ENCODE results near the gene PLPP3. TPM values are rescaled to one million over a fixed set of nuclear protein-coding genes. Genes with fewer than 3 reads are reported as not detected.

Gene PLPP3
- polyA plus RNA-seq, 1 of the 3 experiments (the other 2 are of a cell fraction), result 32.2 TPM

GRCh38 chr1:56561227-56562019 is 17.9 kb downstream of the PLPP3 start:
- no peak overlapping the region for H3K4me2 ChIP-seq
- no peak overlapping the region for H2AFZ ChIP-seq (ENCODE audit: low read depth)
- CTCF ChIA-PET, result interaction anchor here (1.1 to 3.9 kb wide), 3 partner anchors 16 to 104 kb away, joined by 3 to 21 read pairs (median 4); partner anchors contain the start of gene PLPP3
- POLR2A ChIA-PET, result no interaction called here
- peaks cover 0 to 20% of the 10 kb centered on the region in 2 experiments; a peak in 2 of 4 replicates for H3K4me1 ChIP-seq (ENCODE audit: control insufficient read depth in 1 of 2, insufficient read depth in 2 of 2, low read depth in 1 of 2, low read length in 1 of 2)
- no peak overlapping the region for H3K27ac ChIP-seq (ENCODE audit: low read depth in 2 of 2, low read length in 1 of 2)
- H3F3A ChIP-seq (replicated peaks; ENCODE audit: insufficient read depth), result peaks cover 4% of the 10 kb centered on the region
- H3K27me3 ChIP-seq (ENCODE audit: insufficient read depth), result no peaks in the 10 kb centered on the region
- peaks cover 28% of the 10 kb centered on the region for H3K79me2 ChIP-seq (ENCODE audit: insufficient read depth)
- no peak for DNase-seq
- no peak overlapping the region for H3K9ac ChIP-seq
- H3K9me2 ChIP-seq, result no peaks in the 10 kb centered on the region
- peaks cover 0 to 25% of the 10 kb centered on the region in 2 experiments for H3K36me3 ChIP-seq (replicated peaks in 1 of 2; ENCODE audit: control insufficient read depth in 1 of 2, insufficient read depth in 2 of 2, low read length in 1 of 2)
- H3K9me3 ChIP-seq, result no peaks in the 10 kb centered on the region
- H4K20me1 ChIP-seq (ENCODE audit: insufficient read depth), result peaks cover 21% of the 10 kb centered on the region; the same call in 1 of the 2 replicates
- 90% methylated on average over 8 of the region's 8 CpGs for WGBS (ENCODE audit: low lambda C conversion rate)
- H3K4me3 ChIP-seq (ENCODE audit: low read depth in 2 of 2, low read length in 1 of 2), result no peak overlapping the region
- TF ChIP-seq FOSL2 (IDR thresholded peaks at IDR 0.05; ENCODE audit: borderline replicate concordance, low read depth) (no peak), RXRA (IDR thresholded peaks at IDR 0.05; ENCODE audit: borderline replicate concordance, low read depth) (no peak), RCOR1 (IDR thresholded peaks at IDR 0.05; ENCODE audit: low read length) (no peak), IRF3 (IDR thresholded peaks at IDR 0.05; ENCODE audit: low read depth, low read length) (no peak), RFX5 (IDR thresholded peaks at IDR 0.05; ENCODE audit: low read length) (no peak), TCF12 (IDR thresholded peaks at IDR 0.05) (no peak), YY1 (IDR thresholded peaks at IDR 0.05; ENCODE audit: low read depth) (no peak), GABPA (IDR thresholded peaks at IDR 0.05; ENCODE audit: low read depth) (no peak), ELF1 (IDR thresholded peaks at IDR 0.05) (no peak), EZH2phosphoT487 (IDR thresholded peaks at IDR 0.05; ENCODE audit: borderline replicate concordance, low read depth) (no peak), NFIC (IDR thresholded peaks at IDR 0.05; ENCODE audit: borderline replicate concordance) (no peak), PBX3 (IDR thresholded peaks at IDR 0.05) (no peak), FOXJ3 (CRISPR knock-in tag; IDR thresholded peaks at IDR 0.05) (no peak), CTCF (IDR thresholded peaks at IDR 0.05) (no peak)

Data from SK-N-SH (cell line).